ENCODE data around the gene RBBP8NL. TPM values are rescaled to one million over a fixed set of nuclear protein-coding genes. Genes with fewer than 3 reads are reported as not detected.

The RBBP8NL gene
- total RNA-seq, 1 experiment from 2014 or later = not detected

DNA sequence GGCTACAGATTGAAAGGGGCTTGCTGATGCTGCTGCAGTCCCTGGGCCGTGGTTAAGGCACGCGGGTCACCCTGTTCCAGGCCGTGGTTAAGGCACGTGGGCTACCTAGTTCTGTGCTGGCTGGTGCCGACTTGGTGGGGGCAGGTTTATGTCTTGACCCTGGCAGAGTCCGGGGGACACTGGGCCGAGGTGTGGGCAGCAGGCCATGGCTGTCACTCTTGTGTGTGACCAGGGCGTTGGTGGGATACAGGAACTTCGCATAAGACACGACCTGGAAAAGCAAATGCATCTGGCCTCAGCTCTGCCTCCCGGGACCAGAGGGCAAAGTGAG is 34.0 kb downstream of the RBBP8NL start:
- POLR2A ChIA-PET (ENCODE audit: low non-redundant PET) = no interaction called here
- no TSS peak for BruUV-seq (replicated peaks)
- peaks cover 34% of the 10 kb centered on the region for H3K36me3 ChIP-seq (ENCODE audit: insufficient read depth, low read length, poor library complexity, severe bottlenecking)

DNA sequence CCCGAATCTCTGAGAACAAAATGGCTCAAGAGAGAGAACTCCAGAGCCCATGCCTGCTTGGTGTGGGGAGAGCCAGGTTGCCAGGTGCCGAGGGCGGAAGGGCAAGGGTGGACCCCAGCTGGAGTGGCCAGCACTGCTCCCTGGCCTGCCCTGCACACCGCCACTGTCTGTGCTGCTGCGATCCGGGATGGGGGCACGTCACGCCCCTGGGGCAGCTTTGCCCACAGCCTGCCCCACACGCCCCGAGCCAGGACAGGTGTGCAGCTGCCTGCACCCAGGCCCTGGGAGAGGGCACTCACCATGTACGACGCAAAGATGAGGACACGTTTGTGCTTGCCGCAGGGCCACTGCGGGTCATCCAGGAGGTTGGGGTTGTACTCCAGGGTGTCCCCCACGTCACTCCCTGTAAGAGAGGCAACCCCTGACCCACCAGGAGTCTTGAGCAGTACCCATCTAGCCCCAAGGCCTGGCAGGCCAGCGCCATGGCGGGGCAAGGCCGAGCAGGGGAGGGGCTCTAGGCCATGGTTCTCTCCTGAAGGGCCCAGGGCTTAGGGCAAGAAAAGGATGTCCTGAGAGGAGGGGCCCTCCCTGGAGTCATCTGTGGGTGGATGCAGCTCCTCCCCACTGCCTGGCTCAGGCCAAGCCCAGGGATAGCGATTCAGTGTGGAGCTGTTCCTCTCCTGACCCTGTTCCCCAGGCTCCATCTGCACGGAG is 34.6 kb downstream of the RBBP8NL start:
- H3K27ac ChIP-seq (ENCODE audit: low read depth, low read length, poor library complexity, severe bottlenecking) = no peak overlapping the region
- H3K4me3 ChIP-seq (ENCODE audit: low read depth, low read length, poor library complexity, severe bottlenecking) = no peak overlapping the region
- ChIA-PET POLR2A (ENCODE audit: low non-redundant PET) (no interaction called here), CTCF (no interaction called here)
- H3K4me1 ChIP-seq (ENCODE audit: insufficient read depth, low read length, poor library complexity, severe bottlenecking) = peaks cover 15% of the 10 kb centered on the region
- intact Hi-C loops (cut with micrococcal nuclease; ENCODE audit: unreplicated experiment) = no loop called here
- DNase-seq (ENCODE audit: low spot score) = no peak
- no peaks in the 10 kb centered on the region for H3K27me3 ChIP-seq (replicated peaks; ENCODE audit: insufficient read depth, low read depth, low read length, poor library complexity)
- no peak for TF ChIP-seq EZH2 (IDR thresholded peaks at IDR 0.05; ENCODE audit: borderline replicate concordance, low read depth, low read length, poor library complexity, severe bottlenecking)
- TF ChIP-seq, protein P1, sequence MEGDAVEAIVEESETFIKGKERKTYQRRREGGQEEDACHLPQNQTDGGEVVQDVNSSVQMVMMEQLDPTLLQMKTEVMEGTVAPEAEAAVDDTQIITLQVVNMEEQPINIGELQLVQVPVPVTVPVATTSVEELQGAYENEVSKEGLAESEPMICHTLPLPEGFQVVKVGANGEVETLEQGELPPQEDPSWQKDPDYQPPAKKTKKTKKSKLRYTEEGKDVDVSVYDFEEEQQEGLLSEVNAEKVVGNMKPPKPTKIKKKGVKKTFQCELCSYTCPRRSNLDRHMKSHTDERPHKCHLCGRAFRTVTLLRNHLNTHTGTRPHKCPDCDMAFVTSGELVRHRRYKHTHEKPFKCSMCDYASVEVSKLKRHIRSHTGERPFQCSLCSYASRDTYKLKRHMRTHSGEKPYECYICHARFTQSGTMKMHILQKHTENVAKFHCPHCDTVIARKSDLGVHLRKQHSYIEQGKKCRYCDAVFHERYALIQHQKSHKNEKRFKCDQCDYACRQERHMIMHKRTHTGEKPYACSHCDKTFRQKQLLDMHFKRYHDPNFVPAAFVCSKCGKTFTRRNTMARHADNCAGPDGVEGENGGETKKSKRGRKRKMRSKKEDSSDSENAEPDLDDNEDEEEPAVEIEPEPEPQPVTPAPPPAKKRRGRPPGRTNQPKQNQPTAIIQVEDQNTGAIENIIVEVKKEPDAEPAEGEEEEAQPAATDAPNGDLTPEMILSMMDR (conservative IDR thresholded peaks at IDR 0.05; ENCODE audit: low read depth, low read length) = no peak
- H3K36me3 ChIP-seq (ENCODE audit: insufficient read depth, low read length, poor library complexity, severe bottlenecking) = peaks cover 39% of the 10 kb centered on the region
- no TSS peak for BruUV-seq (replicated peaks)
- no peaks in the 10 kb centered on the region for H3K9me3 ChIP-seq (ENCODE audit: low read depth, low read length, poor library complexity, severe bottlenecking)

More for the DNA sequence above, 34.0 kb downstream of the RBBP8NL start:
- intact Hi-C loops (cut with micrococcal nuclease; ENCODE audit: unreplicated experiment) = no loop called here
- DNase-seq (ENCODE audit: low spot score) = no peak
- Histone ChIP-seq H3K4me3 (ENCODE audit: low read depth, low read length, poor library complexity, severe bottlenecking) (no peak overlapping the region), H3K27me3 (replicated peaks; ENCODE audit: insufficient read depth, low read depth, low read length, poor library complexity) (no peaks in the 10 kb centered on the region), H3K27ac (ENCODE audit: low read depth, low read length, poor library complexity, severe bottlenecking) (no peak overlapping the region), H3K9me3 (ENCODE audit: low read depth, low read length, poor library complexity, severe bottlenecking) (no peaks in the 10 kb centered on the region), H3K4me1 (ENCODE audit: insufficient read depth, low read length, poor library complexity, severe bottlenecking) (peaks cover 10% of the 10 kb centered on the region)
- CTCF ChIA-PET = no interaction called here
- TF ChIP-seq, protein P1 (conservative IDR thresholded peaks at IDR 0.05; ENCODE audit: low read depth, low read length) = no peak
- no peak for TF ChIP-seq EZH2 (IDR thresholded peaks at IDR 0.05; ENCODE audit: borderline replicate concordance, low read depth, low read length, poor library complexity, severe bottlenecking)

DNA sequence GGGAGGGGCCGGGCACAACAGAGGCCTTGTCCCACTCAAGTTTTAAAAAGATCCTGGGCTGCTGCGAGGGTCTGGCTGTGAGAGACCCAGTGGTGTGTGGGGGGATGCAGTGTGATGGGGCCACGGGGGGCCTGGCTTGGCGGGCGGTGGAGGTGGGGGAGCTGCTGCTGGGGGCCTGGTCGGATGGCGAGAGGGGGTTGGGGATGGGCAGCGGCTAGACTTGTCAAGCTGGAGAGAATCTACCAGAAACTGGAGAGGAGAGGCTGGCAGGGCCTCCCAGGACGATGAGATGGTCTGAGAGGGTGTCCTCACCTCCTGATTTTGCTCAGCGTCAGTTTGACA is 35.3 kb downstream of the RBBP8NL start:
- ChIA-PET CTCF (no interaction called here), POLR2A (ENCODE audit: low non-redundant PET) (no interaction called here)
- DNase-seq (ENCODE audit: low spot score) = no peak
- H3K36me3 ChIP-seq (ENCODE audit: insufficient read depth, low read length, poor library complexity, severe bottlenecking) = peaks cover 44% of the 10 kb centered on the region
- H3K27me3 ChIP-seq (replicated peaks; ENCODE audit: insufficient read depth, low read depth, low read length, poor library complexity) = no peaks in the 10 kb centered on the region
- no peak overlapping the region for H3K4me3 ChIP-seq (ENCODE audit: low read depth, low read length, poor library complexity, severe bottlenecking)
- BruUV-seq (replicated peaks) = no TSS peak
- H3K4me1 ChIP-seq (ENCODE audit: insufficient read depth, low read length, poor library complexity, severe bottlenecking) = peaks cover 19% of the 10 kb centered on the region
- intact Hi-C loops (cut with micrococcal nuclease; ENCODE audit: unreplicated experiment) = no loop called here
- no peak overlapping the region for H3K27ac ChIP-seq (ENCODE audit: low read depth, low read length, poor library complexity, severe bottlenecking)
- no peak for TF ChIP-seq EZH2 (IDR thresholded peaks at IDR 0.05; ENCODE audit: borderline replicate concordance, low read depth, low read length, poor library complexity, severe bottlenecking)
- TF ChIP-seq, protein P1 (conservative IDR thresholded peaks at IDR 0.05; ENCODE audit: low read depth, low read length) = no peak
- no peaks in the 10 kb centered on the region for H3K9me3 ChIP-seq (ENCODE audit: low read depth, low read length, poor library complexity, severe bottlenecking)
